KOPT-K1 (cell line): Measurements from ENCODE around the gene PAFAH1B2.
"Not testable (repeated sequence)": the region's sequence is repeated elsewhere in the genome, so short reads cannot be mapped to it uniquely, and the experiment has no call there.

Experiments
- H3K27ac ChIP-seq: fragments of 200-600 bp; sonication (generic); 2 replicates; pipeline ENCODE4 v1.5.1; 2016; ENCODE audit warnings: antibody characterized with exemption, mild to moderate bottlenecking, low read depth, low read length; ENCODE audit not compliant: poor library complexity, severe bottlenecking
- H3K36me3 ChIP-seq: fragments of 200-600 bp; sonication (generic); 2 replicates; pipeline ENCODE4 v1.5.1; 2017; ENCODE audit warnings: antibody characterized with exemption, mild to moderate bottlenecking, low read length, moderate library complexity; ENCODE audit not compliant: insufficient read depth
- H3K9me3 ChIP-seq: fragments of 200-600 bp; sonication (generic); 2 replicates; pipeline ENCODE4 v1.5.1; 2017; ENCODE audit warnings: antibody characterized with exemption, low read length, mild to moderate bottlenecking; ENCODE audit not compliant: insufficient read depth, poor library complexity, severe bottlenecking

The PAFAH1B2 gene

GRCh38 chr11:117143871-117144476 lies at the start of gene PAFAH1B2:
TSS of gene PAFAH1B2 (plus strand) at chr11:117144287. CDS start at chr11:117152448, 8,161 bp downstream.
- Histone ChIP-seq H3K27ac (peak within 1 kb of the TSS; percentile 63), H3K9me3 (no peaks in the 10 kb centered on the region), H3K36me3 (peaks cover 30% of the 10 kb centered on the region)

- Histone ChIP-seq H3K36me3 (no peaks in the 10 kb centered on the region), H3K27ac (no peak overlapping the region)
These were observed 49.3 kb upstream of the PAFAH1B2 start for GRCh38 chr11:117094776-117095175.

GRCh38 chr11:117095284-117096161 lies 48.6 kb upstream of the PAFAH1B2 start:
- Histone ChIP-seq H3K9me3 (no peaks in the 10 kb centered on the region), H3K27ac (no peak overlapping the region), H3K36me3 (no peaks in the 10 kb centered on the region)

More at GRCh38 chr11:117094776-117095175, 49.3 kb upstream of the PAFAH1B2 start:
- no peaks in the 10 kb centered on the region for H3K9me3 ChIP-seq

- H3K36me3 ChIP-seq = no peaks in the 10 kb centered on the region
- no peaks in the 10 kb centered on the region for H3K9me3 ChIP-seq
- H3K27ac ChIP-seq = peak overlapping the region; percentile 77
These were observed 47.7 kb upstream of the PAFAH1B2 start for GRCh38 chr11:117096201-117096991.

GRCh38 chr11:117097014-117097388 lies 47.1 kb upstream of the PAFAH1B2 start:
- Histone ChIP-seq H3K36me3 (no peaks in the 10 kb centered on the region), H3K9me3 (no peaks in the 10 kb centered on the region), H3K27ac (peak overlapping the region; percentile 77)

GRCh38 chr11:117097389-117098268 lies 46.5 kb upstream of the PAFAH1B2 start:
- H3K9me3 ChIP-seq = no peaks in the 10 kb centered on the region
- H3K27ac ChIP-seq = peak overlapping the region; percentile 77
- no peaks in the 10 kb centered on the region for H3K36me3 ChIP-seq

- H3K36me3 ChIP-seq = no peaks in the 10 kb centered on the region
- peak within 1 kb of the TSS; percentile 77 for H3K27ac ChIP-seq
These were observed 45.5 kb upstream of the PAFAH1B2 start, which contains the start of gene SIK3 for GRCh38 chr11:117098269-117099232. TSS of gene SIK3 (minus strand) at chr11:117098428. CDS start at chr11:117098415, 13 bp downstream.

GRCh38 chr11:117099696-117100095 lies 44.4 kb upstream of the PAFAH1B2 start:
- no peaks in the 10 kb centered on the region for H3K36me3 ChIP-seq
- no peak overlapping the region for H3K27ac ChIP-seq
- H3K9me3 ChIP-seq = no peaks in the 10 kb centered on the region

More at GRCh38 chr11:117098269-117099232, 45.5 kb upstream of the PAFAH1B2 start, which contains the start of gene SIK3:
- no peaks in the 10 kb centered on the region for H3K9me3 ChIP-seq

GRCh38 chr11:117100556-117100955 lies 43.5 kb upstream of the PAFAH1B2 start:
- no peak overlapping the region for H3K27ac ChIP-seq
- H3K36me3 ChIP-seq = no peaks in the 10 kb centered on the region
- H3K9me3 ChIP-seq = no peaks in the 10 kb centered on the region

GRCh38 chr11:117107701-117108590 lies 36.1 kb upstream of the PAFAH1B2 start:
- H3K27ac ChIP-seq = no peak overlapping the region
- H3K9me3 ChIP-seq = peaks cover 5% of the 10 kb centered on the region
- H3K36me3 ChIP-seq = no peaks in the 10 kb centered on the region

GRCh38 chr11:117110294-117110950 lies 33.7 kb upstream of the PAFAH1B2 start:
- Histone ChIP-seq H3K9me3 (peaks cover 5% of the 10 kb centered on the region), H3K27ac (no peak overlapping the region), H3K36me3 (no peaks in the 10 kb centered on the region)

- H3K36me3 ChIP-seq, H3K9me3 ChIP-seq, H3K27ac ChIP-seq: not testable (repeated sequence)
These were observed 31.6 kb upstream of the PAFAH1B2 start for GRCh38 chr11:117112497-117112896.
